Calu3 (cell line): ENCODE results near the gene NCBP1. TPM values are rescaled to one million over a fixed set of nuclear protein-coding genes. Genes with fewer than 3 reads are reported as not detected.

Source experiments
- BruUV-seq: library from RNA; stranded (reverse); fragments of 400-500 nt; replicated peaks from 2 replicates; lab custom pipeline; 2021; lab: Mats Ljungman, UMichigan
- CTCF ChIA-PET: fragments of 300-600 bp; sonication (Branson Sonifier 250); formaldehyde crosslinking; loops from one replicate; lab custom pipeline; 2022; ENCODE audit warnings: antibody characterized with exemption; lab: Charles Lee
- DNase-seq: peaks from one replicate; pipeline ENCODE4 v3.0.0; 2022
- H3K27ac Mint-ChIP-seq: one replicate; pipeline ENCODE4 v1.8.0; 2022; ENCODE audit warnings: mixed read lengths; ENCODE audit not compliant: unreplicated experiment
- H3K27me3 Mint-ChIP-seq: one replicate; pipeline ENCODE4 v1.8.0; 2022; ENCODE audit warnings: mixed read lengths; ENCODE audit not compliant: unreplicated experiment
- H3K36me3 Mint-ChIP-seq: one replicate; pipeline ENCODE4 v1.8.0; 2022; ENCODE audit warnings: mild to moderate bottlenecking, moderate library complexity, mixed read lengths; ENCODE audit not compliant: insufficient read depth, unreplicated experiment
- H3K4me1 Mint-ChIP-seq: one replicate; pipeline ENCODE4 v1.8.0; 2022; ENCODE audit warnings: mild to moderate bottlenecking, low read depth, mixed read lengths; ENCODE audit not compliant: unreplicated experiment
- H3K4me3 Mint-ChIP-seq: one replicate; pipeline ENCODE4 v1.8.0; 2022; ENCODE audit warnings: mild to moderate bottlenecking, low read depth, moderate library complexity, mixed read lengths; ENCODE audit not compliant: unreplicated experiment
- H3K9me3 Mint-ChIP-seq: one replicate; pipeline ENCODE4 v1.8.0; 2022; ENCODE audit warnings: low read depth, mixed read lengths; ENCODE audit not compliant: unreplicated experiment
- intact Hi-C: fragments of 100-400 bp; cut with micrococcal nuclease; formaldehyde crosslinking; loops from one replicate; pipeline ENCODE4 v1.10.0; 2022; ENCODE audit not compliant: unreplicated experiment
- total RNA-seq: library from RNA; stranded (reverse); gene quantifications from 2 replicates; pipeline ENCODE4 v1.2.3, GENCODE V29; 2022
- TF ChIP-seq, protein P1 (sequence below): fragments of 200-600 bp; IDR thresholded peaks from one replicate; pipeline ENCODE4 v1.8.0; 2022; ENCODE audit warnings: antibody characterized with exemption; ENCODE audit not compliant: unreplicated experiment

Gene NCBP1
- total RNA-seq, 1 experiment from 2014 or later = 32.2 TPM

DNA sequence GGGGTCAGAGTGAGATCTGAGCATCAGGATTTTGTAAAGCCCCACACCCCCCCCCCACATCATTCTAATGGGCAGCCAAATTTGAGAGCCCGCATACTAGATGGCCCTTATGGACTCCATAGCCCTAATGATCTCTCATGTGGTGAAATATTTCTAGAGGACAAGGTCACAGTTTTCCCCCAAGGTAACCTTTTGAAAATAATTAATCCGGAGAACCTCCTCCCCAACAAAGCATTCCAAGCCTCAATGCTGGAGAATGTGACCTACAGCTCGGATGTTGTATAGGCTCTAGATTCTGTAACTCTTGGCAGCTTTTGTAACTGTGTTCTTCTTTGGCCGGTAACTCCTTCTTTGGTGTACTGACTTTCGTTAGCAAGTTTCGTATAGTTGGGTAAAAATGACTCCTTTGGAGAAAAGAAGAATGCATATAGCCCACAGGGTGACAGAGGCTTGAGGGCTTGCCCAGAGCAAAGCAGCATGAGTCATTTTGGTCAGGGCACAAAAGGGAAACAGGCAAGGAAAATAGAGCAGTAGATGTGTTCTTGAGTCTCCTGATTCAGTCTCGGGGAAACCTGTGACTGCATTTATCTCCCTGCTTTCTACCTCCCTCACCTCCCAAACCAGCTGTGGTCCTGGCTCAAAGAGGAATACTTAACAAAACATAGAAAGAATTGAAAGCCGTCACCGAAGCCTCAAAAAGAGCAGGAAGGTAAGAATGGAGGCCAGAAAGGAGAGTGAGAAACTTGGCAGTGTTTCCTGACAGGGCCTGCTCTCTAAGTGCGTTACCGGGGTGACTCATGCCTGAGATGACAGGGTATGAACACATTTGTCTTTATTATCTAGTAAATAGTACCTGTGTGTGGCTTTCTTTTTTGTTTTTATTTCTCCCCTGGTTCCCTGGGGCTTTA lies 70.1 kb downstream of the NCBP1 start:
- Mint-ChIP-seq H3K27ac (peak overlapping the region; percentile 91), H3K4me3 (peak overlapping the region; percentile 47), H3K9me3 (no peaks in the 10 kb centered on the region), H3K36me3 (peaks cover 4% of the 10 kb centered on the region), H3K27me3 (no peaks in the 10 kb centered on the region), H3K4me1 (peaks cover 50% of the 10 kb centered on the region)
- intact Hi-C loops = no loop called here
- CTCF ChIA-PET = no interaction called here
- BruUV-seq = no TSS peak
- TF ChIP-seq, protein P1, sequence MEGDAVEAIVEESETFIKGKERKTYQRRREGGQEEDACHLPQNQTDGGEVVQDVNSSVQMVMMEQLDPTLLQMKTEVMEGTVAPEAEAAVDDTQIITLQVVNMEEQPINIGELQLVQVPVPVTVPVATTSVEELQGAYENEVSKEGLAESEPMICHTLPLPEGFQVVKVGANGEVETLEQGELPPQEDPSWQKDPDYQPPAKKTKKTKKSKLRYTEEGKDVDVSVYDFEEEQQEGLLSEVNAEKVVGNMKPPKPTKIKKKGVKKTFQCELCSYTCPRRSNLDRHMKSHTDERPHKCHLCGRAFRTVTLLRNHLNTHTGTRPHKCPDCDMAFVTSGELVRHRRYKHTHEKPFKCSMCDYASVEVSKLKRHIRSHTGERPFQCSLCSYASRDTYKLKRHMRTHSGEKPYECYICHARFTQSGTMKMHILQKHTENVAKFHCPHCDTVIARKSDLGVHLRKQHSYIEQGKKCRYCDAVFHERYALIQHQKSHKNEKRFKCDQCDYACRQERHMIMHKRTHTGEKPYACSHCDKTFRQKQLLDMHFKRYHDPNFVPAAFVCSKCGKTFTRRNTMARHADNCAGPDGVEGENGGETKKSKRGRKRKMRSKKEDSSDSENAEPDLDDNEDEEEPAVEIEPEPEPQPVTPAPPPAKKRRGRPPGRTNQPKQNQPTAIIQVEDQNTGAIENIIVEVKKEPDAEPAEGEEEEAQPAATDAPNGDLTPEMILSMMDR = no peak
- peak; percentile 40 for DNase-seq

DNA sequence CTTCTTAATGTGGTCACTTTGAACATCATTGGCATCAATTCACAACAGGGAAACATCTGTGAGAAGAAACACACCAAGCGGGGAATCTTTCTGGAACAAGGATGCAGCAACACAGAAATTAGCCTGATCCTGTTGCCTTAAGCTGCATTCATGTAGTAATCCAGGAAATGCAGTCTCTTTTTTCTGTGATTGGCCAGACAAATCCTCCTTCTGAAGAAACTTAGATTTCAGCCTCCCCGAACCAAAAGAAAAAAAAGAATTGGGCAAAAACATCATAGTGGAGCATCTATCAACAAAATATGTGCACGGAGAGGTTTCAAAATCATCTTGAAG lies 70.7 kb downstream of the NCBP1 start:
- Mint-ChIP-seq H3K27ac (peak overlapping the region; percentile 91), H3K36me3 (peaks cover 4% of the 10 kb centered on the region), H3K4me3 (peak overlapping the region; percentile 47), H3K9me3 (no peaks in the 10 kb centered on the region), H3K27me3 (no peaks in the 10 kb centered on the region), H3K4me1 (peaks cover 44% of the 10 kb centered on the region)
- CTCF ChIA-PET = interaction anchor here (0.8 kb wide), 1 partner anchor 10 kb away, joined by 4 read pairs; no protein-coding TSS in a partner anchor
- TF ChIP-seq, protein P1 = no peak
- DNase-seq = no peak
- intact Hi-C loops = no loop called here
- TSS peak; percentile 89 for BruUV-seq

DNA sequence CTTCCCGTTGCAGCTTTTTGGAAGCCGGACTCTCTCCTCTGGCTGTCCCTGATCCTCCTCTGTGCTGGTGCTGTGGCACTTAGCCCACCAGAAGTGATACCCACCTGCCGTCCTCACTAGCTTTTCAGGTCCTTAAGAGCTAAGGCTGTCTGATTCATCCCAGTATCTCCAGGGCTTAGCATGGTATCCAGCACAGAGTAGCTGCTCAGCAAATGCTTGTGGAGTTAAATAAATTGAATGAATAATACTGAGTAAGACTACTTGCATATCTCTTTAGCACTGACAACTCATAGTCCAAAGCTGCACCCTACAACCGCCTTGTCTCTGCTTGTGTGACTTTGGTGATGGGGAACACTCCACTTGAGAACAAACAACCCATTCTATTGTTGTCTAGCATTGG lies 71.2 kb downstream of the NCBP1 start:
- peak overlapping the region; percentile 91 for H3K27ac Mint-ChIP-seq
- DNase-seq = no peak
- no TSS peak for BruUV-seq
- H3K36me3 Mint-ChIP-seq = peaks cover 4% of the 10 kb centered on the region
- TF ChIP-seq, protein P1 = no peak
- no peaks in the 10 kb centered on the region for H3K27me3 Mint-ChIP-seq
- CTCF ChIA-PET = interaction anchor here (0.8 kb wide), 1 partner anchor 10 kb away, joined by 4 read pairs; no protein-coding TSS in a partner anchor
- H3K4me1 Mint-ChIP-seq = peaks cover 39% of the 10 kb centered on the region
- peak overlapping the region; percentile 47 for H3K4me3 Mint-ChIP-seq
- H3K9me3 Mint-ChIP-seq = no peaks in the 10 kb centered on the region
- intact Hi-C loops = no loop called here

DNA sequence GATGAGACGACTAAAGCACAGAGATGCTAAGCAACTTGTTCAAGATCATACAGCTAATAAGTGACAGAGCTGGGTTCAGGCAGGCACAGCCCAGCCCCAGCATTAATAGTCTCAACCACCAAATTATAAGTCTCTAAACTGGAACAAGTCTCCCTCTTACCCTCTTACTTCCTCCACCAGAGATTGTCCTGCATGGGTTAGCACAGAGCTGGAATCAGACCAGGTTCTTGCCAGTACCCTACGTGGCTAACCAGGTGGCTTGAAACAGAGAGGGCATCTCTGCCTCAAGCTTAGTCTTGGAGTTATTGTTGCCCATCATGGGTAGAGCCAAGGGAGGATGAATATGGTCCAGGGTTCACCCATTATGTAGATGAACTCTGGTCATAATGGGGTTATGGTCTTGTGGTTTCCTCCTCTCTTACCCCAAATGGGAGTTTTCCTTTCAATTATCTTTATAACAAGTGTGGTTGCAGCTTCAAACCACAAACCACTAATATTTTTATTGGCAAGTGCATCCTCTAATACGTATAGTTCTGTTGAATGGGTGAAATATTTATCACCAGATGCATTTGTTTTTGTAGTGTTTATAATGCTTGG lies 71.8 kb downstream of the NCBP1 start:
- BruUV-seq = no TSS peak
- H3K4me1 Mint-ChIP-seq = peaks cover 39% of the 10 kb centered on the region
- H3K27ac Mint-ChIP-seq = no peak overlapping the region

More for the DNA sequence above, 71.8 kb downstream of the NCBP1 start:
- CTCF ChIA-PET = interaction anchor here (0.6 kb wide), 1 partner anchor 216 kb away, joined by 3 read pairs; no protein-coding TSS in a partner anchor
- Mint-ChIP-seq H3K4me3 (no peak overlapping the region), H3K36me3 (peaks cover 4% of the 10 kb centered on the region), H3K27me3 (no peaks in the 10 kb centered on the region), H3K9me3 (no peaks in the 10 kb centered on the region)
- intact Hi-C loops = no loop called here
- no peak for DNase-seq
- TF ChIP-seq, protein P1 = no peak
